Activated CD8-positive, alpha-beta memory T cell treated with anti-CD3 and anti-CD28 coated beads for 4 hours (primary cell): Measurements from ENCODE around the gene TINAGL1.
"Not testable (repeated sequence)": the region's sequence is repeated elsewhere in the genome, so short reads cannot be mapped to it uniquely, and the experiment has no call there.

ENCODE experiments used
- DNase-seq, 2 donors: peaks; one replicate each; pipeline ENCODE4 v3.0.0-alpha.2; 2020; ENCODE audit warnings: low read depth in 2 of 2

Gene TINAGL1

DNA sequence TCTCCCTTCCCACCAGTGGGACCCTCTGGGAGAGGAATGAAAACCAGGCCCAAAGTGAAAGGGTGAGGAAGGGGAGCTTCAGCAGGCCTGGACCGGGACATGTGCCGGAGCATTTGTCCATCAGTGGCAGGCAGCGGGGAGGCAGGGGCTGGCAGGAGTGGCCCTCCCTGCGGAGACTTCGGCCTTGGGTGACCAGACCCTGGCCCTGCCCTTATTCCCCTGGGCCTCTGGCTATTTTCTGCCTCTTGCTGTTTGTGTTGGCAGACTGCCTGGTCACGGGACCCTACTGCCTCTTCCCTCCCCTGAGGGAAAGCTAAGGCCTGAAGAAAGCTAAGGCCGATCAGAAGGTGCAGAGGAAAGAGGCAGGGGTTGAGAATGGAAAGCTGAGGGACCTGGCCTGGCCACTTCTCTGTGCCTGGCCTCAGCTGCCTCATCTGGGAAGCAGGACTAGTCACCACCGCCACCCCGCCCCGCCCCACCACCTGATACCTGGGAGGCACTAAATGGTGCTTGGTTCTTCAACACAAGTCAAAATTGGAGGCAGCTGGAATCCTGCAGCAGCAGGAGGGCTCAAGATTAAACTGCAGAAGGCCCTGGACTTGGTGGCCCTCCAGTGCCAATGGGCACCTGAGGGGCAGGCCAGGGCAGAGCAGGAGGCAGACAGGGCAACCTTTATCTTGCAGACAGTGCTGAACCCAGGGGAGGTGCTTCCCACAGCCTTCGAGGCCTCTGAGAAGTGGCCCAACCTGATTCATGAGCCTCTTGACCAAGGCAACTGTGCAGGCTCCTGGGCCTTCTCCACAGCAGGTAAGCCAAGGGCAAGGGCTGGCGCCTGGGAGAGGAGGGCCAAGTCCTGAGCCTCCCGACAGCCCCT is 7.9 kb downstream of the TINAGL1 start:
- no peak for DNase-seq

DNA sequence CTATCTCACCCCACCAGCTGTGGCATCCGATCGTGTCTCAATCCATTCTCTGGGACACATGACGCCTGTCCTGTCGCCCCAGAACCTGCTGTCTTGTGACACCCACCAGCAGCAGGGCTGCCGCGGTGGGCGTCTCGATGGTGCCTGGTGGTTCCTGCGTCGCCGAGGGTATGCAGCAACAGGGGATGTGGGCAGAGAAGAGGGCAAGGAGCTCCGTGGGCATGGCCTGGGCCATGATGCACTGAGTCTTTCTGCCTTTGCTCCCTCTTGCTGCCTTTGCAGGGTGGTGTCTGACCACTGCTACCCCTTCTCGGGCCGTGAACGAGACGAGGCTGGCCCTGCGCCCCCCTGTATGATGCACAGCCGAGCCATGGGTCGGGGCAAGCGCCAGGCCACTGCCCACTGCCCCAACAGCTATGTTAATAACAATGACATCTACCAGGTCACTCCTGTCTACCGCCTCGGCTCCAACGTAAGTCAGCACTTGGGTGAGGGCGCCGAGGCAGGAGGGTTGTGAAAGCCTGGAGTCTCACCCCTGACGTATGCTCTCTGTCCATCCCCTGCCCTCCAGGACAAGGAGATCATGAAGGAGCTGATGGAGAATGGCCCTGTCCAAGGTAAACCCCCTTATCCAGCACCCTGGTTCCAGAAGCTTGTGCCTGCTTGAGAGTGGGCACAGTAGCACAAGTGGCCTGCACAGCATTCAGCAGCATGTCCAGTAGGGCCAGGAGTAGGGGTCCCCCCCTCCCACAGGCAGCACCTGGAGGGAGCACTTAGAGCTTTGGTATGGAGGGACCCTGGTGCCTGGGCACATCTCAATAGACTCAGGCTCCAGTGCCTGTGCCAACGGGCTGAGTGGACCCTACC is 8.8 kb downstream of the TINAGL1 start:
- DNase-seq, result no peak

DNA sequence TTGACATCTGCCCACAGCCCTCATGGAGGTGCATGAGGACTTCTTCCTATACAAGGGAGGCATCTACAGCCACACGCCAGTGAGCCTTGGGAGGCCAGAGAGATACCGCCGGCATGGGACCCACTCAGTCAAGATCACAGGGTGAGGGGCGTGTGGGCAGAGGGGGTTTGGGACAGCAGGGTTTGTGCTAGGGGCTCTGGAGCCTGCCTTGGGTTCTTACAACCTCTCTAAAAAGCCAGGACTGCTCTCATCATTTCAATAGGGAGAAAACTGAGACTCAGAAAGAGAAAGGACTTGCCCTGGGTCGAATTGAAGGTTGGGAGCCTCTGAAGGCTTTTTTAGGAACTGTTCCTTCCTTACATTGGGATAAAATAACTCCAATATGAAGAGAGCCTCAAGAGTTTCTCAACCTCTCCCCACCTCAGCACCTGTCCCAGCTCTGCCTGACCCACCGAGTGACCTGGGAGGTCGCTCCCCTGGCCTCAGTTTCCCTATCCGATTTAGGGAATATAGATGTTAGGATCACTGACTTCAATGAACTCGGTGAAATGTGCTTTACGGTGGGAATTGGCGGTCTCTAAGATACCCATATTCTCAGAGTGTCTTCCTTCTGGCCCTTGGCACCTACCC is 9.5 kb downstream of the TINAGL1 start:
- DNase-seq, result no peak

DNA sequence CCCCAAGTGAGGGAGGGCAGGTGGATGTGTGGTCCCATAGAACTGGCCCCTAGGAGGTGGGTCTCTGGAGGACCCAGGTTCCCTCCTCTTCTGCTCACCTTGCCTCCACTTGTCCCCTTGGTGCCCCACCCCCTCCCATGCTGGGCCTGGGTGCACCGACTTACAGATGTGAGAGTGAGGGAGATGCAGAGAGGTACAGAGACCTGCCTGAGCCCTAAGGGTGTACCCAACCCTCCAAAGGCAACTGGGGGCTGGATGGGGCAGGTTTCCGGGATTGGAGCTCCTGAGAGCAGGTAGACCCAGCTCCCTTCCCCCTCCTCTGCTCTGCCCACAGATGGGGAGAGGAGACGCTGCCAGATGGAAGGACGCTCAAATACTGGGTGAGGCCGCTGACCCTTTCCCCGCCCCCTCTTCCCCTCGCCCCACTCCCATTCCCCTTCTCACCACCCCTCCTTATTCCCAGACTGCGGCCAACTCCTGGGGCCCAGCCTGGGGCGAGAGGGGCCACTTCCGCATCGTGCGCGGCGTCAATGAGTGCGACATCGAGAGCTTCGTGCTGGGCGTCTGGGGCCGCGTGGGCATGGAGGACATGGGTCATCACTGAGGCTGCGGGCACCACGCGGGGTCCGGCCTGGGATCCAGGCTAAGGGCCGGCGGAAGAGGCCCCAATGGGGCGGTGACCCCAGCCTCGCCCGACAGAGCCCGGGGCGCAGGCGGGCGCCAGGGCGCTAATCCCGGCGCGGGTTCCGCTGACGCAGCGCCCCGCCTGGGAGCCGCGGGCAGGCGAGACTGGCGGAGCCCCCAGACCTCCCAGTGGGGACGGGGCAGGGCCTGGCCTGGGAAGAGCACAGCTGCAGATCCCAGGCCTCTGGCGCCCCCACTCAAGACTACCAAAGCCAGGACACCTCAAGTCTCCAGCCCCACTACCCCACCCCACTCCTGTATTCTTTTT is 10.3 kb downstream of the TINAGL1 start:
- no peak for DNase-seq

DNA sequence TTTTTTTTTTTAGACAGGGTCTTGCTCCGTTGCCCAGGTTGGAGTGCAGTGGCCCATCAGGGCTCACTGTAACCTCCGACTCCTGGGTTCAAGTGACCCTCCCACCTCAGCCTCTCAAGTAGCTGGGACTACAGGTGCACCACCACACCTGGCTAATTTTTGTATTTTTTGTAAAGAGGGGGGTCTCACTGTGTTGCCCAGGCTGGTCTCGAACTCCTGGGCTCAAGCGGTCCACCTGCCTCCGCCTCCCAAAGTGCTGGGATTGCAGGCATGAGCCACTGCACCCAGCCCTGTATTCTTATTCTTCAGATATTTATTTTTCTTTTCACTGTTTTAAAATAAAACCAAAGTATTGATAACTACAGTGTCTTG is 11.0 kb downstream of the TINAGL1 start:
- not testable (repeated sequence) for DNase-seq

DNA sequence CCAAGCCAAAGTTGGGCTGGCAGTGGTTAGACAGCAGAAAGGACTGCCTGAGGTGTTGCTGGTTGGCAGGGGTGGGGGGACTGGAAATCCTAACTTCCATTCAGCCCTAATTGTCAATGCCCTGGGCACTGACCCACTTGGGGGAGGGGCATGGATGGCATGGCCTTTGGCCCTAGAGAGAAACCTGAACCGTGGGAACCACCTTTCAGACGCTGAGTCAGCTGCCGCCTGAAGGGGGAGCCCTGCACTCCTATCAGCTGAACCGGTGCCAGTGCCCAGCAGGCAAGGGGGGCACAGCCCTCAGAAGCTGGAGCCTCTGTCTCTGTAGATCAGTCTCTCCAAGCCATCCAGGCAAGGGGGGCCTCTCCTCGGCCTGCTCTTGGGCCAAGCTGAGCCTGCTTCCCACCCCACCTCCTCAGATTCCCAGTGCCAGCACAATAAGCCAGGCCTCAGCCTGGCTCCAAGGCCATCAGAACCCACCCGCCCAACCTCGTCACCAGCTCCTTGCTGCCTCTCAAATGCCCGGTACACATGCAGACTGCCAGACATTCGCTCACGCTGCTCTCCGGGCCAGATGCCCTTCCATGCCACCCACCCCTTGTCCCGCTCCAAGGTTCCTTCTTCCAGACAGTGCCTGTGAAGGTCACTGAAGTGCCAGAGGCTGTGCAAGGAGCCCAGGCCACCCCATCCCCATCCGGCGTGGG is 11.6 kb downstream of the TINAGL1 start:
- peak in 1 of 2 donors; percentile 4 for DNase-seq

DNA sequence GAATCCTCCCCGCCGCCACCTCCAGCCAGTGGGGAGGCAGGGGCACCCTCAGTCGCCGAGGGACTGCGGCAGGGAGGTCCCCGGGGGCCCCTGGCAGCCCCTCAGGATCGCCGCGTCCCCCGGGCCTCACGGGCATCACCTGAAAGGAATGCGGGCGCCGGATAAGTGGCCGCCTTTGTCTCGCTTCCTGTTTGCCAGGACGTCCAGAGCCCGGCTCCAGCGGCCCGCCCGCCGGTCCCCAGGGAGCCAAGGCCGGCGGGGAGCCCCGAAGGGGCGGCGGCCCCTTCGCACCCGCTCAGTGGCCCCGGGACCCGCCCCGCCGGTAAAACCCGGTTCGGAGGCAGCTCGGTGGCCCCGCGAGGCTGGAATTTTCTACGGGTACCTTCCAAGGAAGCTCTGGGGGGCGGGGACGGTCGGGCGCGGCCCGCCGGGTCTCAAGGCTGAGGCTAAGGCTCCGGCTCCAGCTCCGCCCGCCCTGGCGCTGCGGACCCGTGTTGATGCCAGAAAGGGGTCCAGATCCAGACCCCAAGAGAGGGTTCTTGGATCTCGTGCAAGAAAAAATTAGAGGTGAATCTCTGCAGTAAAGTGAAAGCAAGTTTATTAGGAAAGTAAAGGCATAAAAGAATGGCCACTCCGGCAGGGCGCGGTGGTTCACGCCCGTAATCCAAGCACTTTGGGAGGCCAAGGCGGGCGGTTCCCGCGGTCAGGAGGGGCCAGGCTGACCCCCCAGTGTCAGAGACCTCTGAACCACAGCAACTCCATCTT is 12.6 kb downstream of the TINAGL1 start:
- DNase-seq, result no peak

DNA sequence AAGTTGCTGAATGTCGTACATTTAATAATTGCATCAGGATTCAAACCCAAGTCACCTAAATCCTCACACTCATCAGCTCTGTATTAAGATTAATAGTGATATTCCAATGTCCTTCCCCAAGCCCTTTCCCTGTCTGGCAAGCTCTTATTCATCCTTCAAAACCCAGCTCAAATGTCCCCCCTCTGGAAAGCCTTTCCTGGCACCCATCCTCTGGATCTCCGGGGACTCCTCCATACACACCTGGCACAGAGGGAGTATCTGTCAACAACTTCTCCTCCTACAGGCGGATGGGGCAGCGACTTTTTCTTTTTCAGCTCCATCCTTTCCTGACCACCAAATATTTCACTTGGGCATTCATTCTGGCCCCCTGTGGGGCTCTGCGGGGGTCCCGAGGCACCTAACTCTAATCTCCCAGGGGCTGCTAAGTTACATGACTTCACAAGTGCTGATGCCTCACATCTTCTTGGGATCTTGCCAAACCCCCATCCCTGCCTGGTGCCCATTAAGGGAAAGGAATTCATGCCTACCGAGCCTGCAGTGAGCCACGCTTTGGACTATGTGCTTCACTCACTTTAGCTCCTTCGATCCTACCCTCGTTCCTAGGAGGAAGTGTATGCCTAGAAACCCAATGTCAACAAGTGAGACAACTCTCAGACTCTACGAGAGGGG is 15.2 kb downstream of the TINAGL1 start:
- no peak for DNase-seq

DNA sequence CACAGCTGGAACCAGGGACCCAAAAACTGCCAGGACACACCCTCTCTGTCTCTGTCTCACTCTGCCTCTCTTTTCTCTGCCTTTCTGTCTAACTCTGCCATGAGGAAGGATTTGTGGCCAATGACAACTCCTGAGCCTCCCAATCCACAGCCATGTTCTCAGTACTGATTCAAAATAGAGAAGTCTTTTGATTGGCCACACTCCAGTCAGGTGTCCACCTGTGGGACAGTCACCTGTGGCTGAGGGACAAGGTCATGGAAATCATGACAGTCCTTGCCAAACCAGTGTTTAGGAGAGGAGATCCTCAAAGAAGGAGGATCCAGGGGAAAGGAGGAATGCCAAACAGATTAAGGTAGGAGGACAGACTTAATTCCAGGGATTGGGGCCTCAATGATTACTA is 15.8 kb downstream of the TINAGL1 start:
- DNase-seq, result no peak

DNA sequence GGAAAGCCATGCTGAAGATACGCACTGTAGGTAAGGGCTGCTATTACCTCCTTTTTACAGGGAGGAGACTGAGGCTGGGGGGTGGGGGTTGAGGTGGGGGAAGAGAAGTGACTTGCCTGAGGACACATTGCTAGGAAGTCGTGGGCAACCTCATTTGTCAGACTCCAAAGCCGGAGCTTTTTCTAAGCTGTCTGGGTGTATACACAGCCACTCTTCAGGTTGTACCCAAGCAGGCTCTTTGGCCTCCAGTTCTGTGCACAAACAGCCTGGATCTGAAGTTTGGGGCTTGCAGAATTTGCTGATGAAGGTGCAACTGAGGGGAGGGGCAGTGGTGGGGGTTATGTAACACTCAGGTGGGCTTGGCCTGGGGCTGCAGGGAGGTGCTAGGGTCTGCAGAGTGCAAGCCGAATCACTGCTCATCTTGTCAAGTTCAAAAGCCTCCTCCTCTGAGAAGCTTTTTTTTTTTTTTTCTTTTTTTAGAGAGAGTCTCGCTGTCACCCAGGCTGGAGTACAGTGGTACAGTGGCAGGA is 16.9 kb downstream of the TINAGL1 start:
- no peak for DNase-seq

DNA sequence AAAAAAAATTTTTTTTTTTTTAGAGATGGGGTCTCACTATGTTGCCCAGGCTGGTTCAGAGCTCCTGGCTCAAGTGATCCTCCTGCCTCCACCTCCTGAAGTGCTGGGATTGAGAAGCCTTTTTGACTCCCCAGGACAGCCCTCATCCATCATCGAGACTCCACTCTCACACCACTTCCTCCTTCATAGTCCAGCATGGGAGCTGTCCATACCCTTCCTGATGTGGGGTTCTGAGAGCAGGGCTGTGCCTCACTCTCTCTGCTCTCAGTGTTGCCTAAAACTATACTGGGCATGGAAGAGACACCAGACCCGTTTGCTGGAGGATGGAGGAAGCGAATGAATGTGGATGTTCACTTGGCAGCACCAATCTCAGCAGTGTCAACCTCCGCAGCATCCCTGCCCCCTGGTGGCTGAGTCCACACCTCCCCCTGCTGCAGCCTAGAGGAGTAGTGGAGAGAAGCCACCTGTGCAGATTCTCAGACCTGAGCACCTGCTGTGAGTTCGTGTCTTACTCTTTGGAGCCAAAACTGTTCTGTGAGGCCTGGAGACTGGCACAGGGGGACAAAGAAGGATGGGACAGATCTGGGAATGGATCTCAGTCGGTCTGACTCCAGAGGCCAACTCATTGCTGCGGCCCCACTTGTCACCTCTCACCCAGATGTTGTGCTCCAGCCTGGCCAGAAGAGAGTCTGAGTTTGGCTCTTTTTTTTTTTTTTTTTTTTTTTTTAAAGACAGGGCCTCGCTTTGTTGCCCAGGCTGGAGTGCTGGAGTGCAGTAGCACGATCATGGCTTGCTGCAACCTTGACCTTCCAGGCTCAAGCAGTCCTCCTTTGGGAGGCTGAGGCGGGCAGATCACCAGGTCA is 17.7 kb downstream of the TINAGL1 start:
- peak in 1 of 2 donors; percentile 24 for DNase-seq

DNA sequence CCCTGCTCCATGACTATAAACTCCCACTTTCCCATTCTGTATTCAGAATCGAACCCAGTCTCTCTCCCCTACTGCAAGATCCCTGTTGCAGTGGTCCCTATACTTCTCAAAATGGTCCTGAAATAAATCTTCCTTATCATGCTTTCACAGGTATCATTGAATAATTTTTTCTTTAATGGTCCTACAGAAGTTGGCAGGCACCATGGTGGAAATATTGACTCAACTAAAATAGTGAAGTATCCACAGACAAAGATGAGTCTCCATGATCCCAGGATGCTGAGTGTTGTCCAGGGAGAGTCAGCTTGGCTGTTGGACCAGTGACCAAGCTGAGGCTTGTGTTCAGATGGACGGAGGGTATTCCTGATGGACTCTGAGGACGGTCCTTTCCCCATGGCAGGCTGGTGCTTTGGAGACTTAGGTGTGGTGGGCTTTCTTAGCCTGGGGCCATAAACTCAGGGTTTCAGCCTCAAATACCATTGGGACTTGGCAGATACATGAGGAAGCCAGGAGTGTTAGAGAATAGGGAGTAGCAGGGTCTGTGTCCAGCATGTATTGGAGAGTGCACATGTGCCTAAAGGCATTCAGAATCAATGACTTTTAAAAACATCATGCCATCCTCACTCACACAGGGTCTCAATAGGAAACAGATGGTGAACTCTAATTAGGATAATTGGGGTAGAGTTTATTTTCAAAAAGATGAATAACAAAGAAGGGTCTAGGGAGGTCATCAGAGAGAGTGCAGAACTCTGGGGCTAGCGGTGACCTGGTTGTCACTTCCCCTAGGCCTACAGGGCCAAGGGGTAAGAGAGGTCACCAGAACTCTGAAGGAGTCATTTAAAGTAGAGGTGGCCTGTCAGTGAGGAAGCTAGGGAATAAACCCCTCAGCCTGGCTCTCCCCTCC is 19.8 kb downstream of the TINAGL1 start:
- no peak for DNase-seq

DNA sequence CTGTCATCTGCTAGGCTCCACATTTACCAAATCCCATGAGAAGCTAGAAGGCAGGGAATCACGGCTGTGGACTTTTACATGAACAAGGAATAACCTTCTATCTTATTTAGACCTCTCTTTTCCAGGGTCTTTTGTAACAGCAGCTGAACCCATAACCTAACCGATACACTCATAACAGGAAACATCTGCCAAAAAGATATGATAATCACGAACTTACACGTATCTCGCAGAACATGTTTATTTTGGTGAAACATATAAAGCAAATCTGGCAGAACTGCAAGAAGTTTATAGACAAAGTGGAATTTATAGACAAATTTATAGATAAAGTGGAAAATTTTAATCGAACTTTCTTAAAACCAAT is 20.4 kb downstream of the TINAGL1 start:
- DNase-seq, result no peak

DNA sequence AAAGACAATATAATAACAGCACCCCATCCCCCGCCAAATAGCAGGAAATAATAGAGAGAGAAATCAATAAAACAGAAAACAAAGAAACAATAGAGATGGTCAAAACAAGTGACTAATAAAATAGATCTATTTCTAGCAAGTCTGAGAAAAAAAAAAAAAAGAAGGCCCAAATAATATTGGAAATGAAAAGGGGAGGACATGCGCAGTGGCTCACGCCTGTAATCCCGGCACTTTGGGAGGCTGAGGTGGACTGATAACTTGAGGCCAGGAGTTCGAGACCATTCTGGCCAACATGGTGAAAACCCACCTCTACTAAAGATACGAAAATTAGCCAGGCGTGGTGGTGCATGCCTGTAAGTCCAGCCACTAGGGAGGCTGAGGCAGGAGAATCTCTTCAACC is 22.7 kb downstream of the TINAGL1 start:
- DNase-seq, result no peak

DNA sequence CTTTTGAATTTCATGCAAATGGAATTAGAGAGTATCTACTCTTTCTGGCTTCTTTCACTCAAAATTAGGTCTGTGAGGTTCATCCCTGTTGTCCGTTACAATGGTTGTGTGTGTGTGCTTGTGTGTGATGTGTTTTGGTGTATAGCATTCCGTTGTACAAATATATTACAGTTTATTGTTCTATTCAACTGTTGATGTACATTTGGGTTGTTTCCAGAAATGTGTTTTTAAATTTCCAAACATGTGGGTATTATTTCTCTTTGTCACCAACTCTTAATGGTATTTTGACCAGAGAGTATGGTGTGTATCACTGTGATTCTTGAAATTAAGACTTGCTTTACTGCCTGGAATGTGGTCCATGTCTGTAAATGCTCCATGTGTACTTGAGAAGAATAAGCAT is 24.3 kb downstream of the TINAGL1 start:
- no peak for DNase-seq

DNA sequence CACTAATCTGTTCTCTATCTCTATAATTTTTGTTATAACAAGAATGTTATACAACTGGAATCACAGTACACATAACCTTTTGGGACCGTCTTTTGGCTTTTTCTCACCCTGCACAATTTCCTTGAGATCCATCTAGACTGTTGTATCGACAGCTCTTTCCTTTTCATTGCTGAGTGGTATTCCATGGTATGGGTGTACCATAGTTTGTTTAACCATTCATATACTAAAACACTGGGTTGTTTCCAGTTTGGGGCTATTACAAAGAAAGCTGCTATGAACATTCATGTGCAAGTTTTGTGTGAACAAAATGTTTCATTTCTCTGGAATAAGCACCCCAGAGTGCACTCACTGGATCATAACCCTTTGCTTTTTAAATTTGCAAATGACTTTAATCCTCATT is 25.8 kb downstream of the TINAGL1 start:
- no peak for DNase-seq

DNA sequence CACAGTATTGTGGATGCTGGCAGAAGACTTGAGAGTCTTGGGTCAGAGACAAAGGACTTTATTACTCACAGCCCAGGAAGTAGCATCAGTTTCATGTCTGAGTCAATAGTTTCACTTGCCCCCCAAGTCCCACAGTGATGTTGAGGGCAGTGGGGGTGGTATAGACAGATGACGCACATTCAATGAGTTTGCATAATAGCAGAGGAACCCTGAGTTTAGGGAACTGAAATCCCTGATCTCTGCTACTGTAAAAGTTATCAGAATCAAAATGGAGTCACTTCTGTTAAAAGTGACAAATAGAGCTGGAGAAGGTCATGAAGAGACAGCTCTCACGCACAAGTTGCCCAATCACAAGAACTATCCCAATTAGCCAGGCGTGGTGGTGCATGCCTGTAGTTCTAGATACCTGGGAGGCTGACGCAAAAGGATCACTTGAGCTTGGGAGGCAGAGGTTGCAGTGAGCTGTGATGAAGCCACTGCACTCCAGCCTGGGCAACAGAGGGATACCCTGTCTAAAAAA is 29.7 kb downstream of the TINAGL1 start:
- DNase-seq, result no peak
